Fibroblast of the aortic adventitia (primary cell): ENCODE data around the gene AAMDC. TPM values are rescaled to one million over a fixed set of nuclear protein-coding genes. Genes with fewer than 3 reads are reported as not detected.

Experiments
- DNase-seq: peaks from one replicate; pipeline ENCODE4 v3.0.0-alpha.2; 2010; ENCODE audit warnings: low read depth
- H3K4me3 ChIP-seq: 2 replicates; pipeline ENCODE4 v1.5.1; 2011; ENCODE audit warnings: low read depth, mild to moderate bottlenecking, control low read depth, low read length, moderate library complexity
- CTCF ChIP-seq: IDR thresholded peaks from 2 replicates; pipeline ENCODE4 v1.5.1; 2011; ENCODE audit warnings: mild to moderate bottlenecking, low read length, control low read depth, inconsistent platforms; ENCODE audit not compliant: insufficient read depth
- total RNA-seq: library from RNA; depleted of rRNA; stranded (reverse); fragments of >200 nt; gene quantifications from 2 replicates; pipeline ENCODE4 v1.2.3, GENCODE V29; 2012; ENCODE audit warnings: low replicate concordance

The AAMDC gene
- total RNA-seq, 1 donor: 28.8 TPM

DNA sequence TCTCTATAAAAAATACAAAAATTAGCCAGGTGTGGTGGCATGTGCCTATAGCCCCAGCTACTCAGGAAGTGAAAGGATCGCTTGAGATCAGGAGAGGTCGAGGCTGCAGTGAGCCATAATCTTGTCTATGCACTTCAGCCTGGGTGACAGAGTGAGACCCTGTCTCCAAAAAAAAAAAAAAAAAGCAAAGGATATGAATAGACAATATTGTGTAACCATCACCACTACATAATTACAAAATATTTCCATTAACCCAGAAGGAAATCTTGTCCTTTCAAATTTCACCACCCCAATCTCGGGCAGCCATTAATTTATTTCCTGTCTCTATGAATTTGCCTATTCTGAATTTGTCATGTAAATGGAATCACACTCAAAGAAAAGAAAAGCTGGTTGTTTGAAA is 21.6 kb upstream of the AAMDC start:
- no peak overlapping the region for H3K4me3 ChIP-seq
- TF ChIP-seq CTCF: no peak
- no peak for DNase-seq

- H3K4me3 ChIP-seq: no peak overlapping the region
- DNase-seq: no peak
- TF ChIP-seq CTCF: no peak
Measured at GRCh38 chr11:77800449-77800848, 20.5 kb upstream of the AAMDC start.

DNA sequence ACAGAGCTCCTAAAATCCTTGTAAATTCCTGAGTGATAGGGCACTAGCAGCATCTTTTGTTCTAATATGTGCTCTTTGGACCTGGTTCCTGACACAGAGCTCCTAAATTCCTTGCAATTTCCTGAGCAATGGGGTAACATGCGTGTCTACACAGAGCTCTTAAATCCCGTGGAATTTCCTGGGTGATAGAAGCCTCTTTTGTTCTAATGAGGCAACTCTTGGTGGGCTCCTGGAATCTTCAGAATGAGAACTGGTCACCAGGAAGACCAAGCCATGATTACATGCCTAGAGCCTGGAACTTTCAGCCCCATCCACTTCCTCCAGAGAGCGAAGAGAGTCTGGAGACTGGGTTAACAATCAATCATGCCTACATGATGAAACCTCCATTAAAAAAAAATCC is 19.5 kb upstream of the AAMDC start:
- no peak for DNase-seq
- no peak overlapping the region for H3K4me3 ChIP-seq
- no peak for TF ChIP-seq CTCF

- no peak overlapping the region for H3K4me3 ChIP-seq
- no peak for DNase-seq
- no peak for TF ChIP-seq CTCF
Measured at GRCh38 chr11:77806415-77806814, 14.5 kb upstream of the AAMDC start.

GRCh38 chr11:77806993-77807392 is 14.0 kb upstream of the AAMDC start:
- DNase-seq: no peak
- no peak overlapping the region for H3K4me3 ChIP-seq
- TF ChIP-seq CTCF: no peak

GRCh38 chr11:77813256-77813655 is 7.7 kb upstream of the AAMDC start:
- TF ChIP-seq CTCF: no peak

GRCh38 chr11:77814848-77815247 is 6.1 kb upstream of the AAMDC start:
- DNase-seq: no peak
- TF ChIP-seq CTCF: no peak
- H3K4me3 ChIP-seq: no peak overlapping the region

More at GRCh38 chr11:77813256-77813655, 7.7 kb upstream of the AAMDC start:
- H3K4me3 ChIP-seq: no peak overlapping the region
- DNase-seq: peak; percentile 15
